SIG-M5 (cell line): ENCODE results near the gene NPR2.

ENCODE experiments used
- DNase-seq: peaks from one replicate; lab custom pipeline; 2025; lab: John Stamatoyannopoulos, UW

The NPR2 gene

GRCh38 chr9:35800530-35800929, 9.1 kb downstream of the NPR2 start:
- DNase-seq = no peak

- no peak for DNase-seq
Observed at GRCh38 chr9:35801328-35802128, 10.1 kb downstream of the NPR2 start.

- no peak for DNase-seq
Observed at GRCh38 chr9:35806101-35806500, 14.7 kb downstream of the NPR2 start.

- DNase-seq = no peak
Observed at GRCh38 chr9:35808433-35808832, 17.0 kb downstream of the NPR2 start.

GRCh38 chr9:35810122-35810521, 18.7 kb downstream of the NPR2 start:
- no peak for DNase-seq

GRCh38 chr9:35811381-35812024, 20.1 kb downstream of the NPR2 start:
- no peak for DNase-seq

- peak; percentile 90 for DNase-seq
Observed at GRCh38 chr9:35812025-35812602, 20.7 kb downstream of the NPR2 start, which contains the start of gene SPAG8. TSS of gene SPAG8 (minus strand) at chr9:35812262. CDS start at chr9:35812147, 115 bp downstream.

- no peak for DNase-seq
Observed at GRCh38 chr9:35813434-35814105, 22.2 kb downstream of the NPR2 start.

- DNase-seq = no peak
Observed at GRCh38 chr9:35814106-35814840, 22.9 kb downstream of the NPR2 start.

- peak; percentile 89 for DNase-seq
Observed at GRCh38 chr9:35814841-35815543, 23.6 kb downstream of the NPR2 start, which contains the start of gene HINT2. TSS of gene HINT2 (minus strand) at chr9:35815042. CDS start at chr9:35814979, 63 bp downstream.

- DNase-seq = no peak
Observed at GRCh38 chr9:35816708-35817107, 25.3 kb downstream of the NPR2 start.

- no peak for DNase-seq
Observed at GRCh38 chr9:35818341-35818740, 26.9 kb downstream of the NPR2 start.

- DNase-seq = no peak
Observed at GRCh38 chr9:35820076-35820475, 28.7 kb downstream of the NPR2 start.

- no peak for DNase-seq
Observed at GRCh38 chr9:35822926-35823325, 31.5 kb downstream of the NPR2 start.

- no peak for DNase-seq
Observed at GRCh38 chr9:35826071-35826701, 34.8 kb downstream of the NPR2 start.

GRCh38 chr9:35827486-35827885, 36.1 kb downstream of the NPR2 start:
- no peak for DNase-seq

- no peak for DNase-seq
Observed at GRCh38 chr9:35828716-35829083, 37.3 kb downstream of the NPR2 start, which contains the start of gene FAM221B. TSS of gene FAM221B (minus strand) at chr9:35828732. CDS start at chr9:35826161, 2,571 bp downstream.

GRCh38 chr9:35829084-35829763, 37.8 kb downstream of the NPR2 start, which contains the start of gene TMEM8B:
TSS of gene TMEM8B (plus strand) at chr9:35829228. CDS start at chr9:35829448, 220 bp downstream.
- no peak for DNase-seq

- no peak for DNase-seq
Observed at GRCh38 chr9:35829764-35830096, 38.3 kb downstream of the NPR2 start.

GRCh38 chr9:35831040-35831439, 39.6 kb downstream of the NPR2 start:
- no peak for DNase-seq
